ENCODE results near the gene MDC1. TPM values are rescaled to one million over a fixed set of nuclear protein-coding genes. Genes with fewer than 3 reads are reported as not detected.

MDC1 gene
- total RNA-seq, 4 donors from 2014 or later = 10.4 to 27.0 (median 16.3) TPM

GRCh38 chr6:30735668-30736314, 18.7 kb upstream of the MDC1 start:
- Histone ChIP-seq H3K36me3 (peaks cover 75% of the 10 kb centered on the region), H3K9me3 (no peaks in the 10 kb centered on the region), H3K4me3 (no peak overlapping the region), H3K27me3 (no peaks in the 10 kb centered on the region), H3K27ac (no peak overlapping the region), H3K4me1 (peaks cover 35% of the 10 kb centered on the region)
- 89% methylated on average over 8 of the region's 8 CpGs for WGBS
- no peak for DNase-seq (ENCODE audit: low spot score in 2 of 2)
- no peak for TF ChIP-seq POLR2A (IDR thresholded peaks at IDR 0.05)
- no peak for TF ChIP-seq POLR2AphosphoS5 (IDR thresholded peaks at IDR 0.05)
- TF ChIP-seq, protein P1, sequence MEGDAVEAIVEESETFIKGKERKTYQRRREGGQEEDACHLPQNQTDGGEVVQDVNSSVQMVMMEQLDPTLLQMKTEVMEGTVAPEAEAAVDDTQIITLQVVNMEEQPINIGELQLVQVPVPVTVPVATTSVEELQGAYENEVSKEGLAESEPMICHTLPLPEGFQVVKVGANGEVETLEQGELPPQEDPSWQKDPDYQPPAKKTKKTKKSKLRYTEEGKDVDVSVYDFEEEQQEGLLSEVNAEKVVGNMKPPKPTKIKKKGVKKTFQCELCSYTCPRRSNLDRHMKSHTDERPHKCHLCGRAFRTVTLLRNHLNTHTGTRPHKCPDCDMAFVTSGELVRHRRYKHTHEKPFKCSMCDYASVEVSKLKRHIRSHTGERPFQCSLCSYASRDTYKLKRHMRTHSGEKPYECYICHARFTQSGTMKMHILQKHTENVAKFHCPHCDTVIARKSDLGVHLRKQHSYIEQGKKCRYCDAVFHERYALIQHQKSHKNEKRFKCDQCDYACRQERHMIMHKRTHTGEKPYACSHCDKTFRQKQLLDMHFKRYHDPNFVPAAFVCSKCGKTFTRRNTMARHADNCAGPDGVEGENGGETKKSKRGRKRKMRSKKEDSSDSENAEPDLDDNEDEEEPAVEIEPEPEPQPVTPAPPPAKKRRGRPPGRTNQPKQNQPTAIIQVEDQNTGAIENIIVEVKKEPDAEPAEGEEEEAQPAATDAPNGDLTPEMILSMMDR (IDR thresholded peaks at IDR 0.05) = no peak
- no peak for TF ChIP-seq EP300 (IDR thresholded peaks at IDR 0.05)

DNA sequence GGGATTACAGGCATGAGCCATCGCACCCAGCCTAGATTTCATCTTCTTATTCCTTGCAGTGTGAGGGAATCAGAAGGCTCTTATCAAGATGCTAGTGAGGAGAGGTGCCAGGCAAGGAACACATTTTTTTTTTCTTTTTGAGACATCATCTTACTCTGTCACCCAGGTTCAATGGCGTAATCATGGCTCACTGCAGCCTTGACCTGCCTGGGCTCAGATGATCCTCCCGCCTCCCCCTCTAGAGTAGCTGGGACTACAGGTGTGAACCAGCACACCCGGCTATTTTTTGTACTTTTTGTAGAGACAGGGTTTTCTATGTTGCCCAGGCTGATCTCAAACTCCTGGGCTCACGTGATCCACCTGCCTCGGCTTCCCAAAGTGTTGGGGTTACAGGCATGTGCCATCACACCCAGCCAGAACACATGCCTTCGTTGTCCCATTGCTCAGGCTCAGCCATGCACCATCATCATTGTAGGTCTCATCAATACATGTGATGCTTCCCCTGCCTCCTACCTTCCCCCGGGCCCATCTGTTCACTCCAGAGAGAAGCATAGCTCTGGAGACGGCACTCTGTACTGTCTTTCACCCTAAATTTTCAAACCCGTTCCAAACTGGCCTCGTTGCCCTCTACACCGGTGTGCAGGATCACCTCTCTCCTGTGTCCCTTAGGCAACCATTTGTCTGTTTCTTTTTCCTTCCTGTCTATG, 15.3 kb upstream of the MDC1 start:
- H3K4me1 ChIP-seq = peaks cover 26% of the 10 kb centered on the region
- H3K36me3 ChIP-seq = peaks cover 79% of the 10 kb centered on the region
- DNase-seq (ENCODE audit: low spot score in 2 of 2) = no peak
- TF ChIP-seq POLR2A (IDR thresholded peaks at IDR 0.05) (no peak), EP300 (IDR thresholded peaks at IDR 0.05) (no peak), POLR2AphosphoS5 (IDR thresholded peaks at IDR 0.05) (no peak)
- TF ChIP-seq, protein P1 (IDR thresholded peaks at IDR 0.05) = no peak
- no peaks in the 10 kb centered on the region for H3K9me3 ChIP-seq
- 90% methylated on average over 12 of the region's 12 CpGs for WGBS
- H3K27me3 ChIP-seq = no peaks in the 10 kb centered on the region
- no peak overlapping the region for H3K27ac ChIP-seq
- H3K4me3 ChIP-seq = no peak overlapping the region

- H3K27me3 ChIP-seq = no peaks in the 10 kb centered on the region
- H3K4me1 ChIP-seq = peaks cover 28% of the 10 kb centered on the region
- DNase-seq (ENCODE audit: low spot score in 2 of 2) = peak in 1 of 2 donors; percentile 87
- no peak overlapping the region for H3K4me3 ChIP-seq
- H3K27ac ChIP-seq = no peak overlapping the region
- H3K9me3 ChIP-seq = no peaks in the 10 kb centered on the region
- 49% methylated on average over 13 of the region's 30 CpGs for WGBS
- H3K36me3 ChIP-seq = peaks cover 81% of the 10 kb centered on the region
- no peak for TF ChIP-seq EP300 (IDR thresholded peaks at IDR 0.05)
- TF ChIP-seq POLR2A (IDR thresholded peaks at IDR 0.05) = no peak
- TF ChIP-seq, protein P1 (IDR thresholded peaks at IDR 0.05) = peak; percentile 47 to 73
Observed at GRCh38 chr6:30730601-30731435, 13.7 kb upstream of the MDC1 start.

- no peak for DNase-seq (ENCODE audit: low spot score in 2 of 2)
- WGBS = 60% methylated on average over 7 of the region's 7 CpGs
- H3K36me3 ChIP-seq = peaks cover 90% of the 10 kb centered on the region
- TF ChIP-seq, protein P1 (IDR thresholded peaks at IDR 0.05) = no peak
- TF ChIP-seq POLR2A (IDR thresholded peaks at IDR 0.05) = no peak
- TF ChIP-seq POLR2AphosphoS5 (IDR thresholded peaks at IDR 0.05) = no peak
- TF ChIP-seq EP300 (IDR thresholded peaks at IDR 0.05) = no peak
- peaks cover 49% of the 10 kb centered on the region for H3K4me1 ChIP-seq
- H3K27ac ChIP-seq = peak overlapping the region; percentile 3
- H3K9me3 ChIP-seq = no peaks in the 10 kb centered on the region
- H3K4me3 ChIP-seq = no peak overlapping the region
- no peaks in the 10 kb centered on the region for H3K27me3 ChIP-seq
Observed at GRCh38 chr6:30727920-30728553, 11.0 kb upstream of the MDC1 start.
